Tibial artery (tissue), 4 donors: ENCODE results near the gene SEC31A.

Experiments
- DNase-seq, 2 donors: peaks; one replicate each; pipeline ENCODE4 v3.0.0-alpha.2; 2019
- H3K27ac ChIP-seq, 2 donors: fragments of 200-600 bp; sonication (generic) in 1 of 2; 1 replicate in 1 of 2; 2 replicates in 1 of 2; pipeline ENCODE4 v1.5.1; 2018 to 2019; ENCODE audit warnings: mild to moderate bottlenecking in 1 of 2
- H3K27me3 ChIP-seq, 2 donors: fragments of 200-600 bp; sonication (generic) in 1 of 2; one replicate each; pipeline versions ENCODE4 v1.5.1 to v1.6.0; 2016 to 2019
- H3K36me3 ChIP-seq, 3 donors: fragments of 200-600 bp; sonication (generic) in 2 of 3; one replicate each; pipeline ENCODE4 v1.5.1; 2016 to 2019; ENCODE audit warnings: mild to moderate bottlenecking in 2 of 3
- H3K4me1 ChIP-seq, 4 donors: fragments of 200-600 bp; sonication (generic) in 2 of 4; 1 replicate in 3 of 4; 2 replicates in 1 of 4; pipeline ENCODE4 v1.5.1; 2016 to 2019
- H3K4me3 ChIP-seq, 2 donors: fragments of 200-600 bp; sonication (generic) in 1 of 2; 1 replicate in 1 of 2; 2 replicates in 1 of 2; pipeline ENCODE4 v1.5.1; 2018 to 2019; ENCODE audit warnings: mild to moderate bottlenecking in 2 of 2
- H3K9me3 ChIP-seq, 3 donors: fragments of 200-600 bp; sonication (generic) in 1 of 3; one replicate each; pipeline ENCODE4 v1.5.1; 2016 to 2019
- CTCF ChIP-seq, 2 experiments: fragments of 200-600 bp in 1 of 2; fragments of 450-650 bp in 1 of 2; IDR thresholded peaks; one replicate each; pipeline ENCODE4 v1.5.1; 2017 to 2019; ENCODE audit warnings: antibody characterized with exemption in 2 of 2, mild to moderate bottlenecking in 1 of 2, moderate library complexity in 1 of 2
- intact Hi-C: fragments of 100-400 bp; cut with DNase I; formaldehyde crosslinking; loops from one replicate; pipeline ENCODE4 v1.15.0; 2023; ENCODE audit warnings: low total_unique reads

Gene SEC31A

GRCh38 chr4:82780170-82780751, 110.7 kb downstream of the SEC31A start:
- Histone ChIP-seq H3K9me3 (no peaks in the 10 kb centered on the region), H3K27ac (no peak overlapping the region), H3K27me3 (no peaks in the 10 kb centered on the region), H3K36me3 (no peaks in the 10 kb centered on the region), H3K4me1 (peaks cover 0 to 10% (median 2%) of the 10 kb centered on the region in 4 donors), H3K4me3 (no peak overlapping the region)
- no peak for DNase-seq
- no peak for TF ChIP-seq CTCF (IDR thresholded peaks at IDR 0.05)
- intact Hi-C loops, result no loop called here

GRCh38 chr4:82779032-82779431, 111.9 kb downstream of the SEC31A start:
- no peak for DNase-seq
- H3K27ac ChIP-seq, result no peak overlapping the region
- H3K27me3 ChIP-seq, result no peaks in the 10 kb centered on the region
- H3K9me3 ChIP-seq, result no peaks in the 10 kb centered on the region
- no peaks in the 10 kb centered on the region for H3K36me3 ChIP-seq
- intact Hi-C loops, result no loop called here
- H3K4me1 ChIP-seq, result peaks cover 0 to 10% (median 0%) of the 10 kb centered on the region in 4 donors
- no peak for TF ChIP-seq CTCF (IDR thresholded peaks at IDR 0.05)
- no peak overlapping the region for H3K4me3 ChIP-seq

DNA sequence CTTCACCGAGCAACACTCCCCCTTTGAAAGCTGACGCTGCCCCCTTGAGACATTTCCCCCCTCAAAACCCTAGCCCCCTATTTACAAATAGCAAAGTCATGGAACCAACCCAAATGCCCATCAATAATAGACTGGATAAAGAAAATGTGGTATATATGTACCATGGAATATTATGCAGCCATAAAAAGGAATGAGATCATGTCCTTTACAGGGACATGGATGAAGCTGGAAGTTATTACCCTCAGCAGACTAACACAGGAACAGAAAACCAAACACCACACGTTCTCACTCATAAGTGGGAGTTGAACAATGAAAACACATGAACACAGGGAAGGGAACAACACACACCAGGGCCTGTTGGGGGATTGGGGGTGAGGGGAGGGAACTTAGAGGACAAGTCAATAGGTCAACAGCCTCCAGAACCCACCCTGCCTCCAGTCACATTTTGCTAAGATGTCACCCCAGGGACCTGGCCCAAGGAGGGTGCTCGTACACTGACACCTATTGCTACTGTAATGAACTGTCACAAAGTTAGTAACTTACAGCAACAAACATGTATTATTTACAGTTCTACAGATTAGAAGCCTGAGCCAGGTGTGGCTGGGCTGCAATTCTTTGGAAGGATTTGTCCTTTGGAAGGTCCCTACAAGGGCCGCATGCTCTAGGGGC, 113.0 kb downstream of the SEC31A start:
- Histone ChIP-seq H3K36me3 (no peaks in the 10 kb centered on the region), H3K4me1 (peaks cover 0 to 10% (median 0%) of the 10 kb centered on the region in 4 donors), H3K27ac (no peak overlapping the region), H3K9me3 (no peaks in the 10 kb centered on the region), H3K27me3 (no peaks in the 10 kb centered on the region), H3K4me3 (no peak overlapping the region)
- DNase-seq, result no peak
- intact Hi-C loops, result no loop called here
- TF ChIP-seq CTCF (IDR thresholded peaks at IDR 0.05), result no peak

DNA sequence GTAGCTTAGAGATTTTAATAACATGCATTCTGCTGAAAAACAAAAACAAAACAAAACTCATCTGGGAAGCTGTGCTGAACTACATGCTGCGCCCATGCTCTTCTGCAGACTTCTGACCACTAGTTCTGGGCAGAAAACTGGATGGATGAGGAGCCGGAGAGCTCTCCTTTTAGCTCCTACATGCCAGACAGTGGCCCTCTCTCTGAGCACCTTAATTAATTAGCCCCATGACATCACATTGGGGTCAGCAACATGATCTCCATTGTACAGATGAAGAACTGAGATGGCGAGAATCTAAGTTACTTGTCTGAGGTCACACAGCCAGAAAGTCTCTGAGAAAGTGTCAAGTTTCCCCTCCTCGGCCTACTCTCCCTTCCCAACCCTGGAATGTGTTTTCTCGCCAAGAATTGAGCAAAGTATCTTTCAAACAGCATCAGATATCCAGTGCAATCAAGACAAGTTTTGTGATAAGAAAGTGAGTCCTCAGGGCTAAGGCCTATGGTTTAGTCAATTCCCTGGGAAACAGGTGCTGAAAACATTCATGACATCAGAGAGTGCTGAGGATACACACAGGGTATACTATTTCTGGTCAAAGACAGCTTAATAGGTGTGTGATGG, 113.9 kb downstream of the SEC31A start:
- H3K4me1 ChIP-seq, result peaks cover 0 to 10% (median 0%) of the 10 kb centered on the region in 4 donors
- TF ChIP-seq CTCF (IDR thresholded peaks at IDR 0.05), result no peak
- H3K27me3 ChIP-seq, result no peaks in the 10 kb centered on the region
- H3K36me3 ChIP-seq, result no peaks in the 10 kb centered on the region
- H3K9me3 ChIP-seq, result no peaks in the 10 kb centered on the region
- intact Hi-C loops, result no loop called here
- DNase-seq, result no peak
- H3K4me3 ChIP-seq, result no peak overlapping the region
- no peak overlapping the region for H3K27ac ChIP-seq

DNA sequence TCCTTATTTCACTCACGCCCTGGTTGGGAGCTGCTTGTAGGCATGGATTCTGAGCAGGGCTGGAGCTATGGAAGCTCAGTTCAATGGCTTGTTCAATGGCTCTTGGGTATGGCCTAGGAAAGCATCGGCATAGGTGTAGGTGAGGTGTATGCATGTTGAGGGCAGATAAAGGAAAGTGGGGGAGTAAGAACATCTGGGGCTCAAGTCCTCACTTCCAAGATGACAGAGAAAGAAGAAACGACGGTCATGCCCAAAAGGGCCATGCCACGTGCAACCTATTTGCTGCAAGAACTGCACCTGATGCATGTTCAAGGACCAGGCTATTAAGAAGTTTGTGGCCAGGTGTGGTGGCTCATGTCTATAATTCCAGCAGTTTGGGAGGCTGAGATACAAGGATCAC, 115.7 kb downstream of the SEC31A start:
- Histone ChIP-seq H3K27ac (no peak overlapping the region), H3K4me1 (peaks cover 0 to under 1% (median 0%) of the 10 kb centered on the region in 4 donors)
- TF ChIP-seq CTCF (IDR thresholded peaks at IDR 0.05), result no peak

More for the DNA sequence above, 115.7 kb downstream of the SEC31A start:
- intact Hi-C loops, result no loop called here
- no peaks in the 10 kb centered on the region for H3K9me3 ChIP-seq
- no peak for DNase-seq
- H3K36me3 ChIP-seq, result no peaks in the 10 kb centered on the region
- no peak overlapping the region for H3K4me3 ChIP-seq
- H3K27me3 ChIP-seq, result no peaks in the 10 kb centered on the region
